GM21360 (cell line): Measurements from ENCODE around the gene WLS.

ENCODE experiments used
- ATAC-seq: cut with Tn5 transposase; IDR thresholded peaks from one replicate; pipeline ENCODE4 v1.9.1; 2021; ENCODE audit warnings: mild to moderate bottlenecking, moderate library complexity; ENCODE audit not compliant: unreplicated experiment

The WLS gene

GRCh38 chr1:68103884-68104554 is 128.3 kb downstream of the WLS start:
- no peak for ATAC-seq

GRCh38 chr1:68103011-68103545 is 129.2 kb downstream of the WLS start:
- ATAC-seq, result no peak

- no peak for ATAC-seq
Measured at GRCh38 chr1:68101829-68102228, 130.5 kb downstream of the WLS start.

GRCh38 chr1:68100571-68100970 is 131.8 kb downstream of the WLS start:
- ATAC-seq, result no peak

- no peak for ATAC-seq
Measured at GRCh38 chr1:68093737-68094136, 138.6 kb downstream of the WLS start.

GRCh38 chr1:68087184-68087583 is 145.1 kb downstream of the WLS start:
- ATAC-seq, result no peak

- ATAC-seq, result no peak
Measured at GRCh38 chr1:68085752-68086151, 146.6 kb downstream of the WLS start.

- ATAC-seq, result no peak
Measured at GRCh38 chr1:68083686-68084085, 148.6 kb downstream of the WLS start.

GRCh38 chr1:68081775-68082283 is 150.5 kb downstream of the WLS start:
- no peak for ATAC-seq

- ATAC-seq, result no peak
Measured at GRCh38 chr1:68078647-68079046, 153.7 kb downstream of the WLS start.
